ENCODE data around the gene RPP21.

DNA sequence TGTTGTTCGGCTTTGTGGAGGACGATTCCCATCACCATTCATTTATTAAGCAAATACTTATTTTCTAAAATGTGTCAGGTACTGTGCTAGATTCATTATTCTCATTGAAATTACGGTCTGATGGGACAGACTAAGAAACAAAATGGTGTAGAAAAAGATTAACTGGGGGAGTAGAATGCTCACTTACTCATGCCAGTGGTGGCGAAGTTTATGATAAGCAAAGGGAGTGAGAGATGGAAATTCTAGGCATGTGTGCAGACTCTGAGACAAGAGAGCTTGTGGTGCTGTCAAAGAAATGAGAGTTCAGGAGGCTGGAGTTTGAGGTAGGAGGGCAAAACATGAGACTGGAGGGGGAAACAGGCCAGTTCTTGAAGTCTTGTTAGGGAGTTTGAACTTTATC is 896 bp downstream of the RPP21 start:
- TF ChIP-seq POLR2AphosphoS5 (IDR thresholded peaks at IDR 0.05; ENCODE audit: low read length) (no peak), CTCF (IDR thresholded peaks at IDR 0.05 in 2 of 3, conservative IDR thresholded peaks at IDR 0.05 in 1 of 3; ENCODE audit: control insufficient read depth in 2 of 3, extremely low read depth in 1 of 3, insufficient read depth in 1 of 3, low read depth in 3 of 3, low read length in 3 of 3) (no peak), POLR2A (IDR thresholded peaks at IDR 0.05; ENCODE audit: low read depth, low read length) (no peak), BHLHE40 (IDR thresholded peaks at IDR 0.05; ENCODE audit: borderline replicate concordance in 1 of 2, low read depth in 2 of 2, low read length in 1 of 2) (no peak), CBX5 (IDR thresholded peaks at IDR 0.05; ENCODE audit: low read depth) (no peak), JUNB (IDR thresholded peaks at IDR 0.05) (no peak), ETV6 (conservative IDR thresholded peaks at IDR 0.05 in 1 of 2, IDR thresholded peaks at IDR 0.05 in 1 of 2; ENCODE audit: borderline replicate concordance in 1 of 2, low read depth in 1 of 2) (no peak), TAF1 (IDR thresholded peaks at IDR 0.05; ENCODE audit: borderline replicate concordance, low read depth, low read length) (no peak), SMAD1 (IDR thresholded peaks at IDR 0.05; ENCODE audit: low read depth, partially characterized antibody) (no peak), KDM1A (IDR thresholded peaks at IDR 0.05; ENCODE audit: borderline replicate concordance) (no peak), ZNF217 (IDR thresholded peaks at IDR 0.05) (no peak), SIN3A (IDR thresholded peaks at IDR 0.05; ENCODE audit: low read depth, low read length) (no peak), MXI1 (IDR thresholded peaks at IDR 0.05; ENCODE audit: low read depth, low read length) (no peak)
- TF ChIP-seq, protein P1, sequence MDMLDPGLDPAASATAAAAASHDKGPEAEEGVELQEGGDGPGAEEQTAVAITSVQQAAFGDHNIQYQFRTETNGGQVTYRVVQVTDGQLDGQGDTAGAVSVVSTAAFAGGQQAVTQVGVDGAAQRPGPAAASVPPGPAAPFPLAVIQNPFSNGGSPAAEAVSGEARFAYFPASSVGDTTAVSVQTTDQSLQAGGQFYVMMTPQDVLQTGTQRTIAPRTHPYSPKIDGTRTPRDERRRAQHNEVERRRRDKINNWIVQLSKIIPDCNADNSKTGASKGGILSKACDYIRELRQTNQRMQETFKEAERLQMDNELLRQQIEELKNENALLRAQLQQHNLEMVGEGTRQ (IDR thresholded peaks at IDR 0.05; ENCODE audit: borderline replicate concordance, low read depth, low read length), result no peak
